Measurements from ENCODE around the gene EIF2AK2.

DNA sequence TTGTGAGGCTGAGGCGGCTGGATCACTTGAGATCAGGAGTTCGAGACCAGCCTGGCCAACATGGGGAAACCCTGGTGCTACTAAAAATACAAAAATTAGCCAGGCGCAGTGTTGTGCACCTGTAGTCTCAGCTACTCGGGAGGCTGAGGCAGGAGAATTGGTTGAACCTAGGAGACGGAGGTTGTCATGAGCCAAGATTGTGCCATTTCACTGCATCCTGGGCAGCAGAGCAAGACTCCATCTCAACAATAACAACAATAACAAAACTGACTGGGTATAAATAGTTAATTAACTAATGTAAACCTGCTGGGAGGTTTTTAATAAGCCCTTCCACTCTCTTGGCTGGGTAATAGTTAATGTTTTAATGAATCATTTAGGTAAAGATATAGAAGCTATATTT lies 23.9 kb upstream of the EIF2AK2 start:
- TF ChIP-seq, protein P1, sequence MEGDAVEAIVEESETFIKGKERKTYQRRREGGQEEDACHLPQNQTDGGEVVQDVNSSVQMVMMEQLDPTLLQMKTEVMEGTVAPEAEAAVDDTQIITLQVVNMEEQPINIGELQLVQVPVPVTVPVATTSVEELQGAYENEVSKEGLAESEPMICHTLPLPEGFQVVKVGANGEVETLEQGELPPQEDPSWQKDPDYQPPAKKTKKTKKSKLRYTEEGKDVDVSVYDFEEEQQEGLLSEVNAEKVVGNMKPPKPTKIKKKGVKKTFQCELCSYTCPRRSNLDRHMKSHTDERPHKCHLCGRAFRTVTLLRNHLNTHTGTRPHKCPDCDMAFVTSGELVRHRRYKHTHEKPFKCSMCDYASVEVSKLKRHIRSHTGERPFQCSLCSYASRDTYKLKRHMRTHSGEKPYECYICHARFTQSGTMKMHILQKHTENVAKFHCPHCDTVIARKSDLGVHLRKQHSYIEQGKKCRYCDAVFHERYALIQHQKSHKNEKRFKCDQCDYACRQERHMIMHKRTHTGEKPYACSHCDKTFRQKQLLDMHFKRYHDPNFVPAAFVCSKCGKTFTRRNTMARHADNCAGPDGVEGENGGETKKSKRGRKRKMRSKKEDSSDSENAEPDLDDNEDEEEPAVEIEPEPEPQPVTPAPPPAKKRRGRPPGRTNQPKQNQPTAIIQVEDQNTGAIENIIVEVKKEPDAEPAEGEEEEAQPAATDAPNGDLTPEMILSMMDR (IDR thresholded peaks at IDR 0.05) = no peak
- no peak for TF ChIP-seq POLR2A (IDR thresholded peaks at IDR 0.05)
